HG02642 (cell line): Measurements from ENCODE around the gene RRAD.
A peak's percentile ranks its signal among the peaks of the same experiment; 100 is the strongest.
"Not testable (repeated sequence)": the region's sequence is repeated elsewhere in the genome, so short reads cannot be mapped to it uniquely, and the experiment has no call there.

Experiments used
- ATAC-seq: cut with Tn5 transposase; IDR thresholded peaks from one replicate; pipeline ENCODE4 v1.9.1; 2021; ENCODE audit warnings: mild to moderate bottlenecking; ENCODE audit not compliant: unreplicated experiment, poor library complexity

RRAD gene

DNA sequence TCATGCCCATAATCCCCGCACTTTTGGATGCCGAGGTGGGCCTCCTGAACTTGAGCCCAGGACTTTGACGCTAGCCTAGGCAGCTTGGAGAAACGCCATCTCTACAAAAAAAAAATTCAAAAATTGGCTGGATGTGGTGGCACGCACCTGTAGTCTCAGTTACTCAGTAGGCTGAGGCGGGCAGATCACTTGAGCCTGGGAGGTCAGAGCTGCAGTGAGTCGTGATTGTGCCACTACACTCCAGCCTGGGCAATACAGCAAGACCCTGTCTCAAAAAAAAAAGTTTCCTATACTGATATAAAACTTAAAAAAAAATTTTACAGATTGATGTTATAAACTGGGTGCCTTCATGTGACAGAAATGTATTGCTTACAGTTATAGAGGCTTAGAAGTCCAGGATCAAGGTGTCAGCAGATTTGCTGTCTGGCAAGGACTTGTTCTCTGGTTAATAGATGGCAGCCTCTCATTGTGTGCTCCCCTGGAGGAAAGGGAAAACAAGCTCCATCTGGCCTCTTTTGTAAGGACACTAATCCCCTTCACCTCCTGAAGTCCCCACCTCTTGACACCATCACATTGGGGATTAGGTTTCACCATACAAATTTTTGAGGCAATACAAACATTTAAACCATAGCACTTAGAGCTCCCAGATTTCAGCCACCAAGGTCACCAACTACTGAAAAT, 27.2 kb upstream of the RRAD start:
- no peak for ATAC-seq

DNA sequence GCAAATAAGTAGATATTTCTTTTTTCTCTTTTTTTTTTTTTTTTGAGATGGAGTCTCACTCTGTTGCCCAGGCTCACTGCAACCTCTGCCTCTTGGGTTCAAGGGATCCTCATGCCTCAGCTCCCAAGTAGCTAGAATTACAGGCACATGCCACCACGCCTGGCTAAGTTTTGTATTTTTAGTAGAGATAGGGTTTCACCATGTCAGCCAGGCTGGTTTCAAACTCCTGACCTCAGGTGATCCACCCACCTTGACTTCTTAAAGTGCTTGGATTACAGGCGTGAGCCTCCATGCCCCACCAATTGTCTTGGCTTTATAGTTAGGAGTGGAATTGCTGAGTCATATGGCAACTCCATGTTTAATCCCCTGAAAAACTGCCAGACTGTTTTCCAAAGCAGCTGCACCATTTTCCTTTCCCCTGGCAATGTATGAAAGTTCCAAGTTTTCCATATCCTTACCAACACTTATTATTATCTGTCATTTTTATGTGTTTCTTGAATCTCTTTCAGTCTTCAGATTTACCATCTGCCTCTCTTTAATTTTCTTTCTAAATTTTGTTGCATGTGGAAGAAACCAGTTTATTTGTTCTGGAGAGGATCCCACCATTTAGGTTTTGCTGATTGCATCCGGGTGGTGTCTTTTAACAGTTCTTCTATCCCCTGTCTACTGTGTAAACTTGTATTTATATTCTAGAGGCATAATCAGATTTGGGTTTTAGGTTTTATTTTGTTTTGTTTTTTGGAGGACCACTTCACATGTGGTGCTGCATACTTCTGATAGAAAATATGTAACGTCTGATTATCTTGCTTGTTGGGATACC, 25.8 kb upstream of the RRAD start:
- no peak for ATAC-seq

DNA sequence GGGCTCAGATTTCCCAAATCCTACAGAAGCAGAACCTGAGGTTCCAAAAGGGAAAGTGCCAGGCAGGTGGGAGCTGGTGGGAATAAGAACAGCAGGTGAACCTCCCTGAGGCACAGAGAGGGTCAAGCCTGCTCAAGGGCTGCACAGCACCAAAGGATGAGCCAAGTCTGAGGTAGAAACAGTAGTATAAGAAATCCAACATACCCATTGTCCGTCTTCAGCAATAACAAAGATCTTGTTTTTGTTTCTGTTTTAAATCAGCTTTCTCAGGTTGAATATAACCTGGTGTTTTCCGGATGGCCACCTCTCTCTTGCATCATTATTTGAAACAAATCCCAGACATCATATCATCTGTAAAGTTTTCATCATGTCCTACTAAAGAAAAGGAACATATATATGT, 25.1 kb upstream of the RRAD start:
- no peak for ATAC-seq

DNA sequence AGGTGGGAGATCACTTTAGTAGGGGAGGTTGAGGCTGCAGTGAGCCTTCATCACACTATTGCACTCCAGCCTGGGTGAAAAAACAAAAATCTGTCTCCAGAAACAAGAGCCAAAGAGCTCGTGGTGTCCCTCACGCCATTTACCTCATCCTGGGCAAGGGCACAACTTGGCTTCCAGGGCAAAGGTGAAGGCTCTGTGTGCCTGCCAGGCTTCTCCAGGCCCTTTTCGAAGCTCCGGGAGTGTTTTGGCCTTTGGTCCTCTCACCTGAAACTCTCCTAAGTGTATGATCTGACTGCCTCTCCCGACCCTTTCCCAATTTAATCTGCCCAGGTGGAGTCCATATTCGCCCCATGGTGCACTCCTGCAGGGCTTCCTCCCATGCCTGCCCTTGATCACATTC, 24.1 kb upstream of the RRAD start:
- no peak for ATAC-seq

DNA sequence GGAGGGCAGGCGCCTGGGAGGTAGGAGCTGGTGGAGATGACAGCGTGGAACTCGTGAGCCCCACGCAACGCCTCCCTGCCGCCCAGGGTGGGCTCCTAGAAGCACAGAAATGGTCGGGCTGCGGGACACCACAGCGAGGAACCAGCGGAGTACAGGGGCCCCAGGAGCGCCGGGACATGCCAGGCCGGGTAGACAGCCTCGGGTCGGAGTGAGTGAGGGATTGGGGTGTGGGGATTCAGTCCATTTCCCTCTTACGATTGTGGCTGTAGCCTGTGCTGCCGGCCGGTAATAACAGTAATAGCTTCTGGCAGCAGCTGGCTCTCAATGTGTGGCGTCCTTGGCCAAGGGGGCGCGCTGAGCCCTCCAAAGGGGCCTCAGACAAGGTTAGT, 23.5 kb upstream of the RRAD start:
- no peak for ATAC-seq

DNA sequence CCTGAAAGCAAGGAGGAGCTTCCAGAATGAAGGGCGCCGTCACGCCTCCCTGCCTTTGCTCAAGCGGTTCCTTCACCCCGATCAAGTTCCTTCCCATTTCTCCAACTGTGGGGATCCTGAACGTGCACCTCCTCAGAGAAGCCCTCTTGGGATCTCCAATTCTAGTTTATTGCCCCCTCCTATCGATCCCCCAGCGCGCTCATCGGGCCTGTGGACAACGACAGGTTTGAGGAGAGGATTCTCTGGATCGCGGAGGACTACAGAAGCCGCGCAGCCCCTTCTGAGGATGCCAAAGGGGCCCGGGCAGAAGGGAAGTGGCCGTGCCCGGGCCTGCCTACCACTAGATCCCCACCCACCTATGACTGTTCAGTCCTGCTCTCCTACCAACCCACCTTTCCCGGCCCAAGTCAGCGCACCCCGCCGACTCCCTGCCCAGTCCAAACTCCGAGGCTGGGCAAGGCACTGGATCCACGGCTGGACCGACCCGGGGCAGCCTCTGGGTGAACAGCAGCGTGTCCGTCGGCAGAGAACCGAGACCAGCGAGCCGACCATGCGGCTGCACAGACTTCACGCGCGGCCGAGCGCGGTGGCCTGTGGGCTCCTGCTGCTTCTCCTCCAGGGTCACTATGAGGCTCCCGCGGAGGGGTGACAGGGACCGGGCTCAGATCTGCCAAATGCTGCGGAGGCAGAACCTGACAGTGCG, 22.9 kb upstream of the RRAD start:
- ATAC-seq, result no peak

DNA sequence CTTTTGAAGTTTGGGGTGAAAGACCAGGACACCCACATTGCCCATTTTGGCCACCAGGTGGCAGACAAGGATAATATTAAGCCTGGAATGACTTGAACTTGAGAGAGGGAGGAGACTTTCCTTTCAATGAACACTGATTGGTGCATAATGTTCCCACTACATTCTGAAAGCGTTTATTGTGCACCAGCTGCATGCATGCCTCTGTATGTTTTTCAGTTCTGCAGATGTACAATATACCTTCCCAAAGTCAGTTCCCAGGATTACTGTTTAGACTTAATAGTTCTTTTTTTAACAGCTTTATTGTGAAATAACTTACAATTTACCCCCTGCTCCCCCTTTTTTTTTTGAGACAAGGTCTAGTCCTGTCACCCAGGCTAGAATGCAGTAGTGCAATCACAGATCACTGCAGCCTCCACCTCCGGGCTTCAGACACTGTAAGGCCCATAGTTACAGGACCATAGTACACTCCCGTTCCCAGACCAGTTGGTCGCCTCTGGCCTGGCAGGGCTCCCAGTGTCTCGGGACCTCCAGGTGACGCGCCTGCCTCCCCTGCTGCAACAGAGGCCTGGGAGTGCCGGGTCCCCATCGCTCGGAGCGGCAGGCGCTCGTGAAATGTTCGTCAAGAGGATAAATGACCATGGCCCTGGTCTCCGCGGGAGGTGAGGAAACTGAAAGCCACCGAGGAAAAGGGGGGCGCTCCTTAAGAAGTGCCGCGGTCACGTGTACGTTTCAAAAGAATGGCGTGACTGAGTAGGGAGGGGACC, 22.1 kb upstream of the RRAD start:
- ATAC-seq, result peak; percentile 70

DNA sequence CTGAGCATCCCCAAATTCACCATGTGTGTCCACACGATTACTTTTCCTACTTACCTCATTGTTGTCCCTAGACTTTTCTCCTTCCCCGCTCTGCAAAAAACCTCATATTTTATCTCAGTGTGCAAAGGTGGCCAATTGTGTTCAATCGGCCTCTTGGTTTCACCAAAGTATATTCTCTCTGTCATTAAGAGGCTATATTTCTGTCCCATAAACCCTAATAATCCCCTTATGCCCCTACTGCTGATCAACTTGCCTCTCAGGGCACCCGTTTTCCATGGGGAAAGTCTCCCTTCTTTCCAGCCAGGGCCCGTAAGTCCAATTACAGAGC, 21.6 kb upstream of the RRAD start:
- ATAC-seq, result no peak

DNA sequence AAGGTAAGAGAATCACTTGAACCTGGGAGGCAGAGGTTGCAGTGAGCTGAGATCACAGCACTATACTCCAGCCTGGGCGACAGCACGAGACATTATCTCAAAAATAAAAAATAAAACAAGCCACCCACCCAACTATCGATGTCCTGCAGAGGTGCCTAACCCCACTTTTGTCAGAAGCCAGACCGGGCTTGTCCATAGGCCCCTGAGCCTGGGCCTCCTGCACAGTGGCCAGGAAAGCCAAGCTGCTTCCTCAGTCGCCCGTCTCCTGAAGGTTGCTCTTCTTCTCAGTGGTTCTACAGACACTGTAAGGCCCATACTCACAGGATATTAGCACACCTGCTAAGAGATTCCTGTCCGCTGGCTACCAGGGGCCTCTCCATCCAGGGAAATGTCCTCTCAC, 21.2 kb upstream of the RRAD start:
- no peak for ATAC-seq

DNA sequence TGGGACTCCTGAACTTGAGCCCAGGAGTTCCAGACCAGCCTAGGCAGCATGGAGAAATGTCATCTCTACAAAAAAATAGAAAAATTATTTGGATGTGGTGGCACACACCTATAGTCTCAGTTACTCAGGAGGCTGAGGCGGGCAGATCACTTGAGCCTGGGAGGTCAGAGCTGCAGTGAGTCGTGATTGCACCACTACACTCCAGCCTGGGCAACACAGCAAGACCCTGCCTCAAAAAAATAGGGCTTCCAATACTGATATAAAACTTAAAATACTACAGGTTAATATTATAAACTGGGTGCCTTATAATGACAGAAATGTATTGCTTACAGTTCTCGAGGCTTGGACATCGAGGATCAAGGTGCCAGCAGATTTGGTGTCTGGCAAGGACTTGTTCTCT, 20.6 kb upstream of the RRAD start:
- ATAC-seq, result no peak

DNA sequence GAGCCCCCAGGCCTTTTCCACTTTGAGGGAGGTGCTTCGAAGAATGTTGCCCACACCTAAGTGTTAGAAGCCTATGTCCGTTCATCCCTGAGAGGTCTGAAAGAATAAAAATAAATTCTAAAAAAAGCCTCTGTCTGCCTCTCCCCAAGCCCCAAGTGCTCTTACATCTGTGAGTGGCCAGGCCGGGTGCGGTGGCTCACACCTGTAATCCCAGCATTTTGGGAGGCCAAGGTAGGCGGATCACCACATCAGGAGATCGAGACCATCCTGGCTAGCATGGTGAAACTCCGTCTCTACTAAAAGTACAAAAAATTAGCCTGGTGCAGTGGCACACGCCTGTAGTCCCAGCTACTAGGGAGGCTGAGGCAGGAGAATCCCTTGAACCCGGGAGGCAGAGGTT, 19.6 kb upstream of the RRAD start:
- ATAC-seq, result not testable (repeated sequence)

DNA sequence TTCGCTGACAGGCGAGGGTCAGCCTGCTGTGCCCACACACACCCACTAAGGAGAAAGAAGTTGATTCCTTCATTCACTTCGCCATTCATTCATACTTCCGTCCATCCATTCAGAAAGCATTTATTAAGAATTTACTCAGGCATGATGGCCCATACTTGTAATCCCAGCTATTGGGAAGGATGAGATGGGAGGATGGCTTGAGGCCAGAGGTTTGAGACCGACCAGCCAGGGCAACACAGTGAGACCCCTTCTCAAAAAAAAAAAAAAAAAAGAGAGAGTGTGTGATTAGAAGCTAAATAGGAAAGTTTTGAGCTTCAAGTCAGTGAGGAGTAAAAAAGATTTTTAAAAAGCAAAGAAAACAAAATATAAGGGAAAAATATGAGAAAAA, 18.7 kb upstream of the RRAD start:
- no peak for ATAC-seq

DNA sequence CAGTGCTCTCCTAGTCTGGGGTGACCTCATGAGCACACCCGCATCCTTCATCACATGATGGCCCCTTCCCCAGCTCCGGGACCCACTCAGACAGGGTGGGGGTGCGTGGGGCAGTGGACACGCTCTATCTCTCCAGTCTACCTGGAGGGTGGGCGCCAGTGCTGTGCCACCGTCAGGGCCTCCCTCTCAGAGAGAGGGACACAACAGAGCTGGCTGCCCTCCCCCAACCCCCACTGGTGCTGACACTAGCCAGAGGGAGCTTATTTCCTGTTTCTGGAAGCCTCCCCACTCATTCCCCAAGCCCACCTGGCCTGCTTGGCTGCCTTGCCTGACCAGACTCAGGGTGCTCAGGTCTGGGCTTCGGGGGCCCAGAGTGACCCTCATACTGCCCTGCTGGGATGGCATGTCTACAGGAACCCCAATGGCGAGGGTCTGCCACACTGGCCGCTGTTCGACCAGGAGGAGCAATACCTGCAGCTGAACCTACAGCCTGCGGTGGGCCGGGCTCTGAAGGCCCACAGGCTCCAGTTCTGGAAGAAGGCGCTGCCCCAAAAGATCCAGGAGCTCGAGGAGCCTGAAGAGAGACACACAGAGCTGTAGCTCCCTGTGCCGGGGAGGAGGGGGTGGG, 18.2 kb upstream of the RRAD start:
- ATAC-seq, result no peak

DNA sequence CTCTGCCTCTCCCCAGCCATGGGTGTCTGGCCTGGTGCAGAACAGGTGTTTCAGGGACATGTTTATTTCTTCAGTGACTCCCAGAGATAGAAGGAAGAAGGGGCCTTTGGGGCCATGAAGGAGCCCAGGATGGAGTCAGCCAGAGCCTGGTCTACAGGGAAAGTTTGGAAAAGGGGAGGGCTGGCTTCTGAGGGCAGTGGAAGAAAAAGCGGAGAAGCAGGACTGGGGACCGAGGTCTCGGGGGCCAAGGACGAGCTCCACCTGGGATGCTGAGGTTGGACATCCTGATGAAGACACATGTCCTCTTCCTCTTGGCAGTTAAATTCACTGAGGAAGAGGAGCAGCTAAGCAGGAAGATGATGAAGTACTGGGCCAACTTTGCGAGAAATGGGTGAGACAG, 17.6 kb upstream of the RRAD start:
- no peak for ATAC-seq

DNA sequence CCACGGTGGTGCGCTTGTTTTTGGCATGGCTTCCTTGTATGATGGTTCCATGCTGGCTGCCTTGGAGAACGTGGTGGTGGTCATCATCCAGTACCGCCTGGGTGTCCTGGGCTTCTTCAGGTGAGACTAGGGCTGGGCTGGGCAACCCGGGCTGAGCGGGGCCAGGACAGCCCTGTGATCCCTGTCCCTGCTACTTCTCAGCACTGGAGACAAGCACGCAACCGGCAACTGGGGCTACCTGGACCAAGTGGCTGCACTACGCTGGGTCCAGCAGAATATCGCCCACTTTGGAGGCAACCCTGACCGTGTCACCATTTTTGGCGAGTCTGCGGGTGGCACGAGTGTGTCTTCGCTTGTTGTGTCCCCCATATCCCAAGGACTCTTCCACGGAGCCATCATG, 14.9 kb upstream of the RRAD start:
- no peak for ATAC-seq

DNA sequence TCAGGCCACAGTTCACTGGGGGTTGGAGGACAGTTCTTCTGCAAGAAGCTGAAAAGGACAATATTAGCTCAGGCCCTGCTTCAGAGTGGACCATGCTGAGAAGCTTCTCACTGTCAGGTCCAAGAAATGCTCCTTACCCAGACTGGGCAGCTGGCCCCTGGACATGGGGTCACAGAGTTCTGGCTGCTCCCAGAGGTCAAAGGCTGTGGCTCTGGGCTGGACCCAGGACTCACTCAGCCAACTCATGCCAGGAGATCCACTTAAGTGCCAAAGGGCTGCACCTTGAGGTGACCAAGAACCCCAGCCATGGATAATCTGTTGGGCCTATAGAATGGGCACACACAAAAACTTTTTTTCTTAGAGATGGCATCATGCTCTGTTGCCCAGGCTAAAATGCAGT, 14.0 kb upstream of the RRAD start:
- no peak for ATAC-seq

DNA sequence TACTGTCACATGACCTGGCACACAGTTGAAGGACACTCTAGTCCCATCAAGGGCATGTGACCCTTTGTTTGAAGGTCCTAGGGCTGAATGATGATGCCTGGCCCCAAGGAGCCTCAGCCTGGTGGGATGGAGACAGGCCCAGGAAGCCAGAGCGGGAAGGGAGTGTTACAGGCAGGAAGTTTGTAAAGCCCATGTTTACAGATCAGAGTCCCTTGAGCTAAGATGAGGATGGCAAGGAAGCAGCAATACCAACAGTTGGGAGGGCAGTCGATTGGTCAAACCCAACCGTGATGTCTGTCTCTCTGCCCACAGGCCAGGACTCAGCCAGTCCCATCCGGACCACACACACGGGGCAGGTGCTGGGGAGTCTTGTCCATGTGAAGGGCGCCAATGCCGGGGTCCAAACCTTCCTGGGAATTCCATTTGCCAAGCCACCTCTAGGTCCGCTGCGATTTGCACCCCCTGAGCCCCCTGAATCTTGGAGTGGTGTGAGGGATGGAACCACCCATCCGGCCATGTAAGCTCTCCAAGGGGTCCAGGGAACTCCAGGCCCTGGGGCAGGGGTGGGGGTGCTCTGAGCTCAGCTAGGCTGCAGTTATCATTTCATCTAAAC, 12.5 kb upstream of the RRAD start:
- ATAC-seq, result no peak

DNA sequence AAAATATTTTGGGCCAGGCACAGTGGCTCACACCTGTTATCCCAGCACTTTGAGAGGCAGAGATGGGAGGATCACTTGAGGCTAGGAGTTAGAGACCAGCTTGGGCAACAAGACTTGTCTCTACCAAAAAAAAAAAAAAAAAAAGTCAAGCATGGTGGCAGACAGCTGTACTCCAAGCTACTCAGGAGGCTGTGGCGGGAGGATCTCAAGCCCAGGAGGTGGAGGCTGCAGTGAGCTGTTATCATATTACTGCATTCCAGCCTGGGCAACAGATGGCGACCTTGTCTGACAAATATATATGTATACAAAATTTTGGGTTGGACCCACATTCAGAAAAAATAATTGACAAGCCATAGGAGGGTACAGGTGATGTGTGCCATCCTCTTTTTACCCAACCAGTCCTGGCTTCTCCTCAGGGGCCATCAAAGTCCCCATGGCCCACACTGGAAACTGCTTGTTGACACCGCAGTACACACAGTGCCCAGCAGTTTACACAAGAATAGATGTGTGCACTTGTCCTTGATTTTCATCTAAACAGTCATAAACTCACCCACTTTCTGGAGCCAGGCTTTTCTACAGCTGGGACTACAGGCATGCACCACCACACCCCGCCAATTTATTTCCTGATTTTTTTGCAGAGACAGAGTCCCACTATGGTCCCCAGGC, 11.7 kb upstream of the RRAD start:
- ATAC-seq, result no peak

DNA sequence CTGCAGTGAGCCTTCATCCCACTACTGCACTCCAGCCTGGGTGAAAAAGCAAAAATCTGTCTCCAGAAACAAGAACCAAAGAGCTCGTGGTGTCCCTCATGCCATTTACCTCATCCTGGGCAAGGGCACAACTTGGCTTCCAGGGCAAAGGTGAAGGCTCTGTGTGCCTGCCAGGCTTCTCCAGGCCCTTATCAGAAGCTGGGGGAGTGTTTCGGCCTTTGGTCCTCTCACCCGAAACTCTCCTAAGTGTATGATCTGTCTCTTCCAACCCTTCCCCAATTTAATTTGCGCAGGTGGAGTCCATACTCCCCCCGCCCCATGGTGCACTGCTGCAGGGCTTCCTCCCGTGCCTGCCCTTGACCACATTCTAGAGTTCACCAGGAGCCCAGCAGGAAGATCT, 11.1 kb upstream of the RRAD start:
- no peak for ATAC-seq
